HG03039 (cell line): ENCODE data around the gene RPS26.
"Not testable (repeated sequence)": the region's sequence is repeated elsewhere in the genome, so short reads cannot be mapped to it uniquely, and the experiment has no call there.

Source experiments
- ATAC-seq: cut with Tn5 transposase; IDR thresholded peaks from one replicate; pipeline ENCODE4 v1.9.1; 2021; ENCODE audit warnings: mild to moderate bottlenecking, moderate library complexity; ENCODE audit not compliant: unreplicated experiment

The RPS26 gene

GRCh38 chr12:56074396-56074795 lies 32.7 kb downstream of the RPS26 start:
- ATAC-seq: no peak

DNA sequence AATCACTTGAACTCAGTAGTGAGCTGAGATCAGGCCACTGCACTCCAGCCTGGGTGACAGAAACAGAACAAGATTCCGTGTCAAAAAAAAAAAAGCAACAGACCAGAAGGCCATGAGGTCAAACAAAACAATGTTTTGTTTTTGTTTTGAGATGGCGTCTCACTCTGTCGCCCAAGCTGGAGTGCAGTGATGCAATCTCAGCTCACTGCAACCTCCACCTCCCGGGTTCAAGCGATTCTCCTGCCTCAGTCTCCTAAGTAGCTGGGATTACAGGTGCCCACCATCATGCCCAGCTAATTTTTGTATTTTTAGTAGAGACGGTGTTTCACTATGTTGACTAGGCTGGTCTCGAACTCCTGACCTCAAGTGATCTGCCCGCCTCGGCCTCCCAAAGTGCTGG lies 36.2 kb downstream of the RPS26 start:
- not testable (repeated sequence) for ATAC-seq

- ATAC-seq: no peak
Measured at GRCh38 chr12:56078427-56078826, 36.7 kb downstream of the RPS26 start.

GRCh38 chr12:56078931-56079722 lies 37.4 kb downstream of the RPS26 start:
- no peak for ATAC-seq

- ATAC-seq: no peak
Measured at GRCh38 chr12:56079723-56080555, 38.2 kb downstream of the RPS26 start, which contains the start of gene ERBB3. ERBB3 (plus strand) TSS chr12:56080165; CDS start chr12:56080301, 136 bp downstream.

DNA sequence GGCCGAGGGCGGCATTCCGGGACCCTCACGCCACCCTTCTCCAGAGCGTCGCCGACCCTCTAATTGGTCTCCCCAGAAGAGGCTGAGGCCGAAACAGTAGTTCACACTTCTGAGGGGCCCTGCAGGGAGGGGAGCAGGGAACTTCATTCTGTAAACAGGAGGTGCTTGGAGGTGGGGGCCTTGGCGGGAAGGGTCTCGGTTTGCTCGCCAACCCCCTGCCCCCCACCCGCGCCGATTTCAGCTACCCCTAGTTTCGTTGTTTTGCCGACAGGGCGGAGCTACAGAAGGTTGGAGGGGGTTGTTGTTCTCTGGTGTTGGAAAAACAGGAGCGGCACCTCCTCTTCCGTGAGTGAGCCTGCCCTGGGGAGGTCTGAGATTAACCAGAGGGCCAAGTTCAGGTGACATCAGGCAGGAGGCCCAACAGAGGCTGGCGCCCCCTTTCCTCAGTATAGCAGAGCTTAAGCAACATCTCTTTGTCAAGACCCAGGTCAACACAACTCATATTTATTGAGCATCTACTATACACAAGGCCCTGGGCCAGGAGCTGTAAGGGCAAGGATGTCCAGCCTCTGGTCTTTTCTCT lies 38.9 kb downstream of the RPS26 start:
- ATAC-seq: no peak

DNA sequence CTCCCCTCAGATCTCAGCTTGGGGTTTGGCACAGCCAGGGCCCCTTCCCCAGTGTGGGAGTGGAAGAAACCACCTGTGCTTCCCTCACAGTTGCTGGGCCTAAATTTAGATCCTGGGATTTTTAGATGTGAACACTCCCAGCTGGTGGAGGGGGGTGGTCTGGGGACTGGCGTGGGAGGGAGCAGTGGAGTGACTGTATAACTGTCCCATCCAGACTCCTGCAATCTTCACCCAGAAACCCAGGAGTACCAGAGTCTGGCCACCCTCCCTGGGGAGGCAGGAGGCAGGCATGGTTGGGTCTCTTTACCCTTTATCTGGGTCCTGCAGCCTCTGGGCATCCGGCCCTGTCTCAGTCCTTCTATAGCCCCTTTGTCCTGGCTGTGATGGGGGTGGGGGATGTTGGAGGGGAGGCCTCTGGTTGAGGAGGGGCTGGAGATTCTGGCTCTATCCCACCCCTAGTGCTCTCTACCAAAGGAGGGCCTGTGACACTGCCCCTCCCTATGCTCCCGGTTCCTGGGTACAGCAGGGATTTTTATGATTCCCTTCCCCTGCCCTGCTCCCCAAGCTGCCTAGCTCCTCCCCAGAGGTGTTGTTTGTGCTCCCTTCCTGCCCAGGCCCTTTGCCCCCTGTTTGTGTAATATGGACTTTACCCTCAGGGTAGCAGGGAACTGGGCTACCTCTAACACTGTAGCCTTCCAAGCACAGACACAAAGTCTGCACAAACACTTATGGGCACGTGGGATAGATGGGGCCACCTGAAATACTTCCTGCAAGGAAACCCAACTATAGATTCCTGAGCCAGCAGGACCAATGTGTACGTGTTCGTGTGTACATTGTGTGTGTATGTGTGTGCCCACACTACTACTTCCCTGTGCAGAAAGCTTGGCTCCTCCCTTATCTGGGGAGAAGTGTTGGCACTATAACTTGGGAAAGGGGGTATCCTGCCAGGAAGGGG lies 40.0 kb downstream of the RPS26 start:
- no peak for ATAC-seq

- ATAC-seq: no peak
Measured at GRCh38 chr12:56082382-56082781, 40.7 kb downstream of the RPS26 start.

DNA sequence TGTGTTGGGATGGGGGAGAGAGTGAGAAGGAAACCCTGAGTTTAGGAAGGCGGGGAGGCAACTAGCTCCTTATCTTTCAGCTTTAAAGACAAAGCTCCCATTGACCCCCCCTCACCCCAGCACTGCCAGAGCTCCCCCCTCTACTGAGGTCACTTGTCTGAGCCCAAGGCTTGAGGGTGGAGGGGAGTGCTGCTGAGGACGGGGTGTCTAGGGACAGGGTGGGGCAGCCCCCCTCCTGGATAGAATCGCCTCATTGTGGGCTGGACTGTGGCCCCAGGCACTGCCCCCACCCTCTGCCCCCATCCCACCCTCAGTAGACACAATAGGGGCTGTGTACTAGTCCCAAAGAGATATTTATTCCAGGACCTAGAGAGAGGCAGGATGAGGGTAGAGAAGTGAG lies 41.2 kb downstream of the RPS26 start:
- no peak for ATAC-seq

DNA sequence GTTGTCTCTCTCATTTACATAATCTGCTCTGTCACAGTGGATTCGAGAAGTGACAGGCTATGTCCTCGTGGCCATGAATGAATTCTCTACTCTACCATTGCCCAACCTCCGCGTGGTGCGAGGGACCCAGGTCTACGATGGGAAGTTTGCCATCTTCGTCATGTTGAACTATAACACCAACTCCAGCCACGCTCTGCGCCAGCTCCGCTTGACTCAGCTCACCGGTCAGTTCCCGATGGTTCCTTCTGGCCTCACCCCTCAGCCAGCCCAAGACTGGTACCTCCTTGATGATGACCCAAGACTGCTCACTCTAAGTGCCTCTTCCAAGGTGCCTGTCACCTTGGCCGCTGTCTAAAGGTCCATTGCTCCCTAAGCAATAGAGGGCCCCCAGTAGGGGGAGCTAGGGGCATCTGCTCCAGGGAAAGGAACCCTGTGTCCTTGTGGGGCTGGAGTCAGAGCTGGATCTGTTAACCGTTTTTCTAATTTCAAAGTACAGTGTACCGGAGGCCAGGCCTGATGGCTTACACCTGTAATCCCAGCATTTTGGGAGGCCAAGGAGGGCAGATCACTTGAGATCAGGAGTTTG lies 43.3 kb downstream of the RPS26 start:
- no peak for ATAC-seq

DNA sequence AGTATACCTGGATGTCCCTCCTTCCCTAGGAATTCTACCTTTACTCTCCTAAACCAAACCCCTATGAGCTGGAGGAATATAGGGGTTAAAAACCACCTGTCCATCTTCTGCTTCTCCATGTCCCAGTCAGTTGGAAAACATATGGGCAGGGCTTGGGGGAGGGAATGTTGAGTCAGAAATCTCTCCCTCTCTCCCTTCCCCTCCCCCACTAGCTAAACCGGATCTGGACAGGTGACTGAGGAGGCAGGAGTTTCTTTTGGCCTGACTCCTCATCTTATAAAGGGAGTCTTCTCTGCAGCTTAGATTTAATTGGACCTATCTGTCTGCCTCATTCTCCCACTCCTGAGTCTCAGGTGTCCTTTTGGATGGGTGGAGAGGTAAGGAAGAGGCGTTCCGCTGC lies 44.4 kb downstream of the RPS26 start:
- ATAC-seq: no peak

DNA sequence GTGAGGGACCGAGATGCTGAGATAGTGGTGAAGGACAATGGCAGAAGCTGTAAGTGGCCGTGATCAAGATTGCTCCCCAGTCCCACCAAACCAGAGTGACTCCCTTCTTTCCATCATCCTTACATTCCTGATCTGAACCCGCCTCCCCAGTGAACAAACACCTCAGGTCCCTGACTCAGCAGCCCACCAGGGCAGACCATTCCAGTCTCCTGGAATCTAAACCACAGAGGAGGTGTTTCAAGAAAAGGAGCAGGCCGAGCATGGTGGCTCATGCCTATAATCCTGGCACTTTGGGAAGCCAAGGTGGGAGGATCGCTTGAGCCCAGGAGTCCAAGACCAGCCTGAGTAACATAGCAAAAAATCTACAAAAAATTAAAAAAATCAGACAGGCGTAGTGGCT lies 44.9 kb downstream of the RPS26 start:
- ATAC-seq: no peak

GRCh38 chr12:56087220-56087619 lies 45.5 kb downstream of the RPS26 start:
- ATAC-seq: no peak
